ENCODE data around the gene TSPEAR.

TSPEAR gene

GRCh38 chr21:44519346-44520325 lies 191.7 kb downstream of the TSPEAR start:
- TF ChIP-seq, protein P1, sequence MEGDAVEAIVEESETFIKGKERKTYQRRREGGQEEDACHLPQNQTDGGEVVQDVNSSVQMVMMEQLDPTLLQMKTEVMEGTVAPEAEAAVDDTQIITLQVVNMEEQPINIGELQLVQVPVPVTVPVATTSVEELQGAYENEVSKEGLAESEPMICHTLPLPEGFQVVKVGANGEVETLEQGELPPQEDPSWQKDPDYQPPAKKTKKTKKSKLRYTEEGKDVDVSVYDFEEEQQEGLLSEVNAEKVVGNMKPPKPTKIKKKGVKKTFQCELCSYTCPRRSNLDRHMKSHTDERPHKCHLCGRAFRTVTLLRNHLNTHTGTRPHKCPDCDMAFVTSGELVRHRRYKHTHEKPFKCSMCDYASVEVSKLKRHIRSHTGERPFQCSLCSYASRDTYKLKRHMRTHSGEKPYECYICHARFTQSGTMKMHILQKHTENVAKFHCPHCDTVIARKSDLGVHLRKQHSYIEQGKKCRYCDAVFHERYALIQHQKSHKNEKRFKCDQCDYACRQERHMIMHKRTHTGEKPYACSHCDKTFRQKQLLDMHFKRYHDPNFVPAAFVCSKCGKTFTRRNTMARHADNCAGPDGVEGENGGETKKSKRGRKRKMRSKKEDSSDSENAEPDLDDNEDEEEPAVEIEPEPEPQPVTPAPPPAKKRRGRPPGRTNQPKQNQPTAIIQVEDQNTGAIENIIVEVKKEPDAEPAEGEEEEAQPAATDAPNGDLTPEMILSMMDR (IDR thresholded peaks at IDR 0.05; ENCODE audit: borderline replicate concordance, control extremely low read depth, extremely low read depth, insufficient read depth, missing control alignments), result no peak
- in situ Hi-C loops (cut with MboI; ENCODE audit: low sequenced_read_pairs, unreplicated experiment), result no loop called here
- DNase-seq (ENCODE audit: low spot score), result no peak

GRCh38 chr21:44518686-44519085 lies 192.7 kb downstream of the TSPEAR start:
- DNase-seq (ENCODE audit: low spot score), result no peak
- TF ChIP-seq, protein P1 (IDR thresholded peaks at IDR 0.05; ENCODE audit: borderline replicate concordance, control extremely low read depth, extremely low read depth, insufficient read depth, missing control alignments), result no peak
- in situ Hi-C loops (cut with MboI; ENCODE audit: low sequenced_read_pairs, unreplicated experiment), result no loop called here

DNA sequence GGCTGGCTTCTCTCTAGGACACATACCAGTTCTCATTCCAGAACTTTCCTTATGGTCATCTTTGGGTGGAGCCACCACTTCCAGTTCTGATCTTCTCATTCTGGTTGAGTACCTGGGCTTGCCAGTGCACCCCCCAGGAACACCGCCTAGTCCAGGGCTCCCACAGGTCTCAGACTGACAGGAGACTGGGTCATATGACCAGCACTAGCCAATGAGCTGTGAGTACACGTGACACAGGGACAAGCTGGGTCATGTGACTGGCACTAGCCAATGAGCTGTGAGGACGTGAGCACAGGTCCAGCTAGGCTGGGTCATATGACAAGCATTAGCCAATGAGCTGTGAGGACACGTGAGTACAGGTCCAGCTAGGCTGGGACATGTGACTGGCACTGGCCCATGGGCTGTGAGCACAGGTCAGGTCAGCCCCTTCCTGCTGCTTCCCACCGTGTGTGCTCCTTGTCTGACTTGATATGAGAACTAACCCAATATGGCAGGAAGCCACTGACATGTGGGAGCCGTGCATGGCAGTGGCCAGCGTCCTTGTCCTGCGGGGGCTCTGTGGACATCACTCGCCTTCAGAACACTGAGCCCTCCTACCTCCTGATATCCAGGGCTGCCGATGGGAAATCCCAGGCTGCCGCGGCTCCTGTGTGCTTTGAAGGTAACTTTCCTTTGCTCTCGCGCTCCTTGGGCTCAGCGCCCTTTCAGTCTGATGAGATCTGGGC lies 194.0 kb downstream of the TSPEAR start:
- in situ Hi-C loops (cut with MboI; ENCODE audit: low sequenced_read_pairs, unreplicated experiment), result no loop called here
- TF ChIP-seq, protein P1 (IDR thresholded peaks at IDR 0.05; ENCODE audit: borderline replicate concordance, control extremely low read depth, extremely low read depth, insufficient read depth, missing control alignments), result no peak
- DNase-seq (ENCODE audit: low spot score), result no peak

DNA sequence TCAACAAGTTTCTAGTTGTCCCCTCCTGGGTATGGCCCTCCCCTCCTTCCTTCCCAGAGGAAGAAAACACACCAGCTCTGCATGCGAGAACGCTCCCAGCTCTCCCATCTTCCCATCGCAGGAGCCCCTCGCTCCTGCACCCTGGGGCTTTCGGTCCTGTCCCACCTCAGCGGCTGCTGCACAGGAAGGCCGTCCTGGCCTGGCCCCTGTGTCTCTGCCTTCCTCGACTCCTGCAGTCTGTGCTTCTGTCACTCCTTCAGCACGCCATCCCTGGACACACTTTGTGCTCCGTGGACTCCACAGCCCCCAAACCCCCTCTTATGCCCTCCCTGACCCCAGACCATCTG lies 194.6 kb downstream of the TSPEAR start:
- DNase-seq (ENCODE audit: low spot score), result no peak
- in situ Hi-C loops (cut with MboI; ENCODE audit: low sequenced_read_pairs, unreplicated experiment), result no loop called here
- TF ChIP-seq, protein P1 (IDR thresholded peaks at IDR 0.05; ENCODE audit: borderline replicate concordance, control extremely low read depth, extremely low read depth, insufficient read depth, missing control alignments), result no peak

GRCh38 chr21:44516342-44516741 lies 195.0 kb downstream of the TSPEAR start:
- no peak for DNase-seq (ENCODE audit: low spot score)
- TF ChIP-seq, protein P1 (IDR thresholded peaks at IDR 0.05; ENCODE audit: borderline replicate concordance, control extremely low read depth, extremely low read depth, insufficient read depth, missing control alignments), result no peak
- in situ Hi-C loops (cut with MboI; ENCODE audit: low sequenced_read_pairs, unreplicated experiment), result no loop called here

GRCh38 chr21:44515359-44516165 lies 195.8 kb downstream of the TSPEAR start:
- TF ChIP-seq, protein P1 (IDR thresholded peaks at IDR 0.05; ENCODE audit: borderline replicate concordance, control extremely low read depth, extremely low read depth, insufficient read depth, missing control alignments), result no peak
- in situ Hi-C loops (cut with MboI; ENCODE audit: low sequenced_read_pairs, unreplicated experiment), result no loop called here
- DNase-seq (ENCODE audit: low spot score), result no peak

All from GM13976 (cell line).